Upper lobe of left lung (tissue), 6 donors: ENCODE data around the gene ASTN2. TPM values are rescaled to one million over a fixed set of nuclear protein-coding genes. Genes with fewer than 3 reads are reported as not detected.

Experiments used
- ATAC-seq, 2 donors: fragments of 200-7000 bp; cut with Tn5 transposase; one replicate each; pipeline ENCODE4 v1.9.1; 2022; ENCODE audit warnings: mild to moderate bottlenecking in 2 of 2, moderate library complexity in 2 of 2; ENCODE audit not compliant: low FRiP score in 2 of 2
- DNase-seq, 2 donors: peaks; one replicate each; pipeline ENCODE4 v3.0.0-alpha.2; 2019 to 2020
- H3K27ac ChIP-seq, 4 donors: fragments of 200-600 bp; sonication (generic); one replicate each; pipeline ENCODE4 v1.5.1; 2016 to 2019
- H3K27me3 ChIP-seq, 4 donors: fragments of 200-600 bp; sonication (generic); one replicate each; pipeline ENCODE4 v1.5.1; 2017 to 2019
- H3K36me3 ChIP-seq, 4 donors: fragments of 200-600 bp; sonication (generic); one replicate each; pipeline ENCODE4 v1.5.1; 2016 to 2019
- H3K4me1 ChIP-seq, 4 donors: fragments of 200-600 bp; sonication (generic); one replicate each; pipeline ENCODE4 v1.5.1; 2018 to 2019
- H3K4me3 ChIP-seq, 4 donors: fragments of 200-600 bp; sonication (generic); one replicate each; pipeline ENCODE4 v1.5.1; 2017 to 2019; ENCODE audit warnings: mild to moderate bottlenecking in 2 of 4, moderate library complexity in 1 of 4
- H3K9me3 ChIP-seq, 4 donors: fragments of 200-600 bp; sonication (generic); one replicate each; pipeline ENCODE4 v1.5.1; 2018 to 2019
- CTCF ChIP-seq, 6 experiments: fragments of 450-650 bp in 4 of 6; fragments of 200-600 bp in 2 of 6; sonication (generic) in 2 of 6; IDR thresholded peaks; one replicate each; pipeline ENCODE4 v1.5.1; 2016 to 2019; ENCODE audit warnings: antibody characterized with exemption in 6 of 6
- EP300 ChIP-seq, 4 donors: sonication (generic); formaldehyde crosslinking; IDR thresholded peaks; one replicate each; pipeline ENCODE4 v1.5.1; 2017; ENCODE audit warnings: antibody characterized with exemption in 4 of 4, control low read depth in 2 of 4
- POLR2A ChIP-seq, 4 donors: fragments of 450-650 bp; IDR thresholded peaks; one replicate each; pipeline ENCODE4 v1.5.1; 2016 to 2017; ENCODE audit warnings: antibody characterized with exemption in 4 of 4, mild to moderate bottlenecking in 2 of 4
- POLR2AphosphoS5 ChIP-seq, 2 donors: sonication (generic); formaldehyde crosslinking; IDR thresholded peaks; one replicate each; pipeline ENCODE4 v1.5.1; 2017; ENCODE audit warnings: antibody characterized with exemption in 2 of 2
- WGBS, 2 donors: methylation state at CpG; one replicate each; pipeline ENCODE4 v1.1.5; 2017 to 2018; 5-methylcytosine and 5-hydroxymethylcytosine counted together
- total RNA-seq, 6 donors: library from RNA; depleted of rRNA in 4 of 6; stranded (reverse); fragments of >200 nt in 4 of 6; gene quantifications; one replicate each; pipeline versions ENCODE4 v1.1.0 to v1.2.1, GENCODE V29; 2016 to 2021
- donor health status: DM: no; HTN: no; CAD: no; lungs with moderate emphysema.
- donor health status: DM: no; HTN: yes; CAD: no; lungs with severe emphysema.

Gene ASTN2
- total RNA-seq, 6 donors from 2014 or later: 2.0 to 7.5 (median 3.4) TPM

DNA sequence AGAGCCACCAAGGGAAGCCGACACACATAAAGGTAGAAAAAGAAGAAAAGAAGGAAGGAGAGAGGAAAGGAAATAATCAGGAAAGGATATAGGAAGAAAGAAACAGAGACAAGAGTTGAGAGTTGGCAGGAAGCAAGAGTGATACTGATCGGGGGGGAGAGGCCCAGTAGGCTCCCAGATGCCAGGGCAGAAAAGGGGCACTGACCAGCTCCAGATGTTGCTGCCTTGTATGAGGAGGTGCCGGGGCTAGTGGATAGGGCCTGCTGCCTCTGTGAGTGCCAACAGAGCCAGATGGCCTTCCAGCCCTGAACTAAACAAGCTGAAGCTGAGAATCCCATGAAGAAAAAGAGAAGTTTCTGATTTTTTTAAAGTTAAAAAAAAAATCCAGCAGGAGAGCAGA, 809.8 kb downstream of the ASTN2 start:
- Histone ChIP-seq H3K9me3 (no peaks in the 10 kb centered on the region), H3K36me3 (no peaks in the 10 kb centered on the region), H3K4me3 (no peak overlapping the region), H3K4me1 (no peaks in the 10 kb centered on the region), H3K27me3 (no peaks in the 10 kb centered on the region), H3K27ac (no peak overlapping the region)
- WGBS, 2 donors: 78 to 85% methylated on average over 2 to 3 of the region's 3 CpGs
- DNase-seq (no peak), ATAC-seq (no peak)
- TF ChIP-seq POLR2AphosphoS5 (IDR thresholded peaks at IDR 0.05): no peak
- no peak for TF ChIP-seq POLR2A (IDR thresholded peaks at IDR 0.05)
- no peak for TF ChIP-seq EP300 (IDR thresholded peaks at IDR 0.05)
- TF ChIP-seq CTCF (IDR thresholded peaks at IDR 0.05): no peak

GRCh38 chr9:116604251-116604650, 810.6 kb downstream of the ASTN2 start:
- Histone ChIP-seq H3K27me3 (no peaks in the 10 kb centered on the region), H3K4me3 (no peak overlapping the region), H3K27ac (no peak overlapping the region), H3K9me3 (no peaks in the 10 kb centered on the region), H3K4me1 (no peaks in the 10 kb centered on the region), H3K36me3 (no peaks in the 10 kb centered on the region)
- no peak for DNase-seq
- 83 to 88% methylated on average over 2 of the region's 2 CpGs for WGBS, 2 donors
- ATAC-seq: no peak
- TF ChIP-seq CTCF (IDR thresholded peaks at IDR 0.05): no peak
- TF ChIP-seq EP300 (IDR thresholded peaks at IDR 0.05): no peak
- TF ChIP-seq POLR2A (IDR thresholded peaks at IDR 0.05): no peak
- TF ChIP-seq POLR2AphosphoS5 (IDR thresholded peaks at IDR 0.05): no peak

DNA sequence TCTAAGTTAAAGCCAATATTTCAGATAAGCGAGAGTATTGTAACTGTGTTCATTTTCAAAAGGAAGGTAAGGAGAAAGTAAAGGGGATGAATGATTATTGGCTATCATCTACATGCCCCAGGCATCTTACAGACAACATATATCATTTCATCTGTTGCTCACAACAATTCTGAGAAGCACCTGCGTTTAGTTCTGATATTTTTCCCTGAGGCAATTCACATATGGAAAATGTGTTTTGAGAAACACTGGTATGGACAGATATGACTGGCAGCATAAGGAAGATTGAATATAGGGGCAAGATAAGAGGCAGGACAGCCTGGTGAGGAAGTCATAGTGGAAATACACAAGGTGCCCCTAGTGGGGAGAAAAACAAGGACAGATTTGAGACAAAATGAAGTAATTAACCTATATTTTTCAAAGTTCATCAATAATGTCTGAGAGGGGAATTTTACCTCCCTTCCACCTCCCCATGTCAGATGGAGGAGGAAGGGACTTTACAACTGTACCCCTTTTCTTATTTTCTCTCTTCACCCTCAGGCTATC, 815.4 kb downstream of the ASTN2 start:
- ATAC-seq (no peak), DNase-seq (no peak)
- Histone ChIP-seq H3K27me3 (no peaks in the 10 kb centered on the region), H3K4me1 (no peaks in the 10 kb centered on the region), H3K9me3 (no peaks in the 10 kb centered on the region), H3K27ac (no peak overlapping the region), H3K4me3 (no peak overlapping the region), H3K36me3 (no peaks in the 10 kb centered on the region)
- TF ChIP-seq POLR2AphosphoS5 (IDR thresholded peaks at IDR 0.05): no peak
- no peak for TF ChIP-seq POLR2A (IDR thresholded peaks at IDR 0.05)
- no peak for TF ChIP-seq EP300 (IDR thresholded peaks at IDR 0.05)
- TF ChIP-seq CTCF (IDR thresholded peaks at IDR 0.05): no peak
- WGBS, 2 donors: 94% methylated on average over 2 of the region's 2 CpGs

GRCh38 chr9:116596646-116597045, 818.2 kb downstream of the ASTN2 start:
- H3K4me3 ChIP-seq: no peak overlapping the region
- H3K36me3 ChIP-seq: no peaks in the 10 kb centered on the region
- no peak for DNase-seq
- ATAC-seq: no peak
- 74 to 84% methylated on average over 2 of the region's 2 CpGs for WGBS, 2 donors
- TF ChIP-seq CTCF (IDR thresholded peaks at IDR 0.05) (no peak), POLR2AphosphoS5 (IDR thresholded peaks at IDR 0.05) (no peak), EP300 (IDR thresholded peaks at IDR 0.05) (no peak), POLR2A (IDR thresholded peaks at IDR 0.05) (no peak)
- no peaks in the 10 kb centered on the region for H3K9me3 ChIP-seq
- H3K27me3 ChIP-seq: no peaks in the 10 kb centered on the region
- H3K4me1 ChIP-seq: no peaks in the 10 kb centered on the region
- H3K27ac ChIP-seq: no peak overlapping the region

- Histone ChIP-seq H3K4me3 (no peak overlapping the region), H3K4me1 (no peaks in the 10 kb centered on the region), H3K9me3 (peaks cover 0 to under 1% (median 0%) of the 10 kb centered on the region in 4 donors), H3K27me3 (no peaks in the 10 kb centered on the region), H3K36me3 (no peaks in the 10 kb centered on the region), H3K27ac (no peak overlapping the region)
- WGBS, 2 donors: 77 to 91% methylated on average over 2 of the region's 2 CpGs
- ATAC-seq (peak in 1 of 2 donors; percentile 79), DNase-seq (no peak)
- TF ChIP-seq CTCF (IDR thresholded peaks at IDR 0.05) (no peak), POLR2A (IDR thresholded peaks at IDR 0.05) (no peak), POLR2AphosphoS5 (IDR thresholded peaks at IDR 0.05) (no peak), EP300 (IDR thresholded peaks at IDR 0.05) (no peak)
Observed at GRCh38 chr9:116594547-116594946, 820.3 kb downstream of the ASTN2 start.
